ENCODE results near the gene RNF126.
"Not testable (repeated sequence)": the region's sequence is repeated elsewhere in the genome, so short reads cannot be mapped to it uniquely, and the experiment has no call there.

The RNF126 gene

DNA sequence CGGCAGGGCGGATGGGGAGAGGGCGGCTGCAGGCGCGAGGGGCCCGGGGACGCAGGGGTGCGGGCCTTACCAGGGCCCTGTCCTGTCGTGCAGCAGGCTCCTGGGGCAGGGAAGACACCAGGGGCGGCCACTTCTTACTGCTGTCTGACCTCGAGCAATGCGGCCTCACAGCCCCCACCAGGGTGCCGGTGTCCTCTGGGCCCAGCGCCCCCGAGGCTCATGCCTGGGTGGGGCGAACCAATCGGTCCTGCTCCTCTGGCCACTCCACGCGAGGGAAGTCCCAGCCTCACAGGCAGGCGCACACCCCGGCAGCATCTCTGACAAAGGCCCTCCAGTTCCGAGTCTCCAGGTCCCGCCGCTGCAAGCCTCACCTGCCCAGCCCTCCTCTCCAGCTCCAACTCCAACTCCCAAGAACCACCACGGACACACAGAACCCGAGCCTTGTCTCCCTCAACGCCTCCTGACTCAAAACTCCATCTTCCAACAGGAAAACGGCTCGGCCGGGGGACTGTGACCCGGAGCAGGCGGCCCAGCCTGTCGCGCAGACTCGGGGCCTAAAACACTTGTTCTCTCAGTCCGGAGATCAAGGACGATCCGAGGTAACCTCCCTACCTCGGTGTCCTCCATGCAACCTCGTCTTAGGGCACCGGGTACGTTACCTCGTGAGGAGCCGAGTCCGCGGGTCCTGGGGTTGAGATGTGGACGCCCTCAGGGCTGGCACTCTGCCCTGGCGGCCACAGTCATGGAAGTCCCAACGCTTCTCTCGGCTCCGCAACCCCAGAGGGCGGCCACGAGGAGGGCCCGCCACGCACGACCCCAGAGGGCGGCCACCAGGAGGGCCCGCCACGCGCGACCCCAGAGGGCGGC lies 16.9 kb downstream of the RNF126 start:
- no peak for DNase-seq

DNA sequence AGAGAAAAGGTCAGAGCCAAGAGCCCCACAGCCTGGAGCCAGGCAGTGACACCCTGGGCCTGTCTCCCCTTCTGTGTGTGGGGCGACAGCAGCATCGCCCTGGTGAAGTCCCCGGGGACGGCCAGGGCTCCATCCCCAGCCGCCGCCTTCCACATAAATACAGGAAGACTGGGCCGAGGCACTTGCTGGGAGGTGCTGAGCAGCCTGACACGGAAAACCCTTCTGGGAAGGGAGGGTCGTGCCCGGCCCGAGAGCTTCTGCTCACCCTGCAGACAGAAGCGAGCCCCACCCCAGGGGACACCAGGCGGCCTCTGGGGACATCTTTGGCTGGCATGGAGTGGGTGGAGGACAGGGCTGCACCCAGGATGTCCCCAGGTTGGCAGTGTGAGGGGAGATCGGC lies 18.2 kb downstream of the RNF126 start:
- DNase-seq, result no peak

DNA sequence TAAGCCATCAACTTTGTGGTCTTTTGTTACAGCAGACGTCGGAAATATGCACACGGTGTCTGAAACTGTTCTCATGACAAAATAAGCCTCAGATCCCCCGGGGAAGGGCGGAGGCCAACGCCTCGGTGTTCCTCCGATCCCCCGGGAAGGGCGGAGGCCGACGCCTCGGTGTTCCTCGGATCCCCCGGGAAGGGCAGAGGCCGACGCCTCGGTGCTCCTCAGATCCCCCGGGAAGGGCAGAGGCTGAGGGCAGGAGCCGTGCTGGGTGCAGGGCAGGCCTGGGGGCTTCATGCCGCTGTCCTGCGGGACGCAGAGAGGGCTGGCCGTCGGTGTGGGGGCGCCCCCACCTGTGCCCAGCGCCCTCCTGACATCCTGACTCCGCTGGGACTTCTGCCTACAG lies 18.7 kb downstream of the RNF126 start:
- no peak for DNase-seq

DNA sequence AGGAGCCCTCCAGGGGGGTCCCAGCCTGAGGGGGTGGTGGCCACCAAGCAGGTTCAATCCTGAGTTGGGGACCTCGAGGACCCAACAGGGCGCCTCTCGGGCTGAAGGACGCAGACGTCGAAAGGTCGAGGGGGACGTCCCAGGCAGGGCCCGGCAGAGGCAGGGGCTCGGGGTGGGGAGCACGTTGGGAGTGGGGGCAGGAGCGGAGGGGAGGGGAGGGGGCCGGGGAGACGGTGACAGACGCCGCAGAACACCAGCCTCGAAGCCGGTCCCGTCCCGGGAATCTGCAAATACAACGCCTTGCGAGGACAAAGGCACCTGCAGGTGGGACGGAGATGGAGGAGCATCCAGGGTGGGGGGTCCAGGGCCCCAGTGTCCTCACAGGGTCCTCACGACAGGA lies 19.3 kb downstream of the RNF126 start:
- DNase-seq, result no peak

DNA sequence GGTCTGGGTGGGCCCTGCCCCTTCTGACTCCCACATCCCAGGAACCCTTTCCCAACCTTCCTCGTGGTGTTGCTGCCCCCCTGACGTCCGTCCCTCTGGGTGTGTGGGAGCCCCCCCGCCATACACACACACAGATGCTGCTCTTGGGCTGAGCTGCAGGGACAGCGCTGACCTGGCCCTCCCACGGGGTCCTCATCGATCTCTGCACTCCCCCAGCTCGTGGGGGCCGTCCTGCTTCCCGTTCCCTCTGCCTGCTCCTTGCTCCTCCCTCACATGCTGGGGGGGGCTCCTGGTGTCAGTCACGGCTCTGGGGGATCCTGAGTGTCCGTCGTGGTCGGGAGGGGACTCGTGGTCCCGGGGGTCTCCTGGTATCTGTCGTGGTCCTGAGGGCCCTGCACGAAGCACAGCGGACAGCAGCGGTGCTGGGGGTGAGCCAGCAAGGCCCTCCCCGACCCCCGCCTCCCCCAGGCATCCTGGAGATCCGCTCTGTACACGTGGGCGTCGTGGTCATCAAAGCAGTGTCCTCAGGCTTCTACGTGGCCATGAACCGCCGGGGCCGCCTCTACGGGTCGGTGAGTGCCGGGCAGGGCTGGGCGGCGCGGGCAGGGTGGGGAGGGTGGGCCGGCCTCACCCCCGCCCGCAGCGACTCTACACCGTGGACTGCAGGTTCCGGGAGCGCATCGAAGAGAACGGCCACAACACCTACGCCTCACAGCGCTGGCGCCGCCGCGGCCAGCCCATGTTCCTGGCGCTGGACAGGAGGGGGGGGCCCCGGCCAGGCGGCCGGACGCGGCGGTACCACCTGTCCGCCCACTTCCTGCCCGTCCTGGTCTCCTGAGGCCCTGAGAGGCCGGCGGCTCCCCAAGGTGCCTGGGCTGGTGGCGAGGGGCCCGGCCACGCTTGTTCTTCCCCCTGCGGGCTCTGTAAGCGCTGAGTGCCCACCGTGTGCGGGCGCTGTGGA lies 20.0 kb downstream of the RNF126 start:
- DNase-seq, result no peak

DNA sequence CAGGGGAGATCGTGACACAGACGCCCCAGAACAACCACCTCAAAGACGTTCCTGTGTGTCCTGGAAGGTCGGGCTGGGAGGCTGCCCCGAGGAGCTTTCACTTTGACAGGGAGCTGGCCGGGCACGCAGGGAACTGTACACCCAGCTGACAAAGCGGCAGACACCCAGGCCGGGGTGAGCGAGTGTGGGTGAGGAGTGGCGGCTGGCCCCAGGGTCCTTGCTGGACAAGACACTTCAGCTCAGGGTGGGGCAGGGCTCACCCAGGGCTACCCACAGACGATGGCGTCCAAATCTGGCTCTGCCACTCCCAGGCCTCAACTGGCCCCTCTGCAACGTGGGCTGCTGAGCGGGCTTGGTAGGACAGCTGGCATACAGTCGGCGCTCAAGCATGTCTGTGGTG lies 21.3 kb downstream of the RNF126 start:
- DNase-seq, result no peak

DNA sequence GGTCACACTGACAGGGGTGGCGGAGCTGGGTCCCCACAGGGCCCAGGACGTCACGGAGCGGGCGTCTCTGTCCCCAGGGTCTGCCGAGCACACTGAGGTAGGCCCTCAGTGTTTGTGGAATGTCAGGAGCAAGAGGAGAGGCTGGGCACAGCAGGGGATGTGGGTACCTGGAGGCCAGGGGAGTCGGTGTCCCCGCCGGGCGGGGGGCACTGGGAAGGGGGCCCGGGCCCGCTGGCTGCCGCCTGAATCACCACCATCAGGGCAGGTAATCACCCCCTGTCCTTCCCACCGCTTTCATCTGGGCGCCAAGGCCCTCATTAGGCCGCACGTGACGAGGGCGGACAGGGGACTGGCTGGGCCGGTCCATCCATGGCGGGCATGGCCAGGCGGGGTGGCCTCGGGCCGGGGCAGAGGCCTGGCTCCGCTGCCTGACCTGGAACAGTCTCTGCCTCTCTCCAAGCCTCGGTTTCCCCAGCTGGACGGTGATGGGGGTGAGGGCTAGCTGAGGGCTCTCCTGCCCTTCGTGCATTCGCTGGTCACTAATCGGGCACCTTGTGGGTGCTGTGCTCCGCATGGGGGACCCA lies 22.3 kb downstream of the RNF126 start:
- DNase-seq, result no peak

DNA sequence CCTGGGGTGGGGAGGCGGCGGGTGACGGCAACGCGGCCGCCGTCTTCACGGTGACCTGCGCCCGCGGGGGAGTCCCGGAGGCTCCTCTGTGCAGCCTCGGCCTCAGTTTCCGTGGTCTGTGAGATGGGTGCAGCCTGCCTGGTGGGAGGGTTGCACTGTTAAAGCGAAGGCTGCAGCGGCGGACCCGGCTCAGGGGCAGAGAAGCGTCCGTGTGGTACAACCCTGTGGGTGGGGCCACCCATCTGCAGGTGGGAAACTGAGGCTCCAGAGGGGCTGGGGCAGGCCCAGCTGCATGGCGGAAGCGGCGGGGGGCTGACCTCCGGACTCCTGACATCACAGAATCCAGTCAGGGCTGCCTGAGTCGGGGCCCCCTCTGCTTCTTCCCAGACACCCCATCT lies 22.9 kb downstream of the RNF126 start:
- DNase-seq, result no peak

DNA sequence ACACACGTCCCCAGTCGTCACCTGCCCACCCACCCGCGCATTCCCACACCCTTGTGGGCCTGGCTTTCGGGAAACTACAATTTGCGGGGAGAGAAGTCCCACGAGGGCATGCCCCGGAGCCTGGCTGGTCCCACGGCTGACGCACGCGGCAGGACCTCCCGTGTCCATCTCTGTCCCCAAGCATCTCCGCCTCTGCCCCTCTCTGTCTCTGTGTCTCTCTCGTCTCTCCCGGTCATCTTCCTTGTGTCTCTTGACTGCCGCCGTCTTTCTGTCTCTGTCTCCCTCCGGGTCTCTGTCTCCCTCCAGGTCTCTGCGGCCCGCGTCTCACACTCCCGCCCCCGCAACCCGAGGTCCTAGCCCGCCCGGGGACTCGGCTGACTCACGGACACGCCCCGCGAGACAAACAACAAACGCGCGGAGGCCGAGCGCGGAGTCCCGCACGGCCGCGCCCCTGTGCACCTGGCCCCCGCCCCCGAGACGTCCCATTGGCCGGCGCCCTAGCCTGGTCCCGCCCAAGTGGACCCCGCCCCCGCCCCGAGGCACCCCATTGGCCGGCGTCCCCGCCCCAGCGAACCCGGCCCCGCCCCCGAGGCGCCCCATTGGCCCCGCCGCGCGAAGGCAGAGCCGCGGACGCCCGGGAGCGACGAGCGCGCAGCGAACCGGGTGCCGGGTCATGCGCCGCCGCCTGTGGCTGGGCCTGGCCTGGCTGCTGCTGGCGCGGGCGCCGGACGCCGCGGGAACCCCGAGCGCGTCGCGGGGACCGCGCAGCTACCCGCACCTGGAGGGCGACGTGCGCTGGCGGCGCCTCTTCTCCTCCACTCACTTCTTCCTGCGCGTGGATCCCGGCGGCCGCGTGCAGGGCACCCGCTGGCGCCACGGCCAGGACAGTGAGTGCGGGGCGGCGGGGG lies 23.5 kb downstream of the RNF126 start, which contains the start of gene FGF22:
FGF22 (plus strand) TSS at position 627 of the 908 bp plus-strand sequence; CDS start at position 674, 47 bp downstream.
- DNase-seq, result peak; percentile 94

DNA sequence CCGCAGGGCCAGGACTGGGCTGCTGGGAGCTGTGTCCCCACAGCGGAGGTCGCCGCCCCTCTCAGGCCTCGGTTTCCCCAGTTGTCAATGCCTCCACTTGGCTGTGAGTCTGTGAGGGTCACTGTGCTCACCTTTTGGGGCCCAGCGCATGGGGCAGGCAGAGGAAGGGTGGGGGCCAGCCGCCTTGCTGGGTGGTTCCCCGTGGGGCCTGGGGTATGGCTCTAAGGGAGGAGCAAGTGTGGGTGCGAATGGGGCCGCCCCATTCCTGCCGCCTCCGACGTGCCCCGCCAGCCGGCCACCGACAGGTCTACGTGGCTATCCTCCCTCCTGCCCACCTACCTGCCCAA lies 24.1 kb downstream of the RNF126 start:
- DNase-seq, result no peak

DNA sequence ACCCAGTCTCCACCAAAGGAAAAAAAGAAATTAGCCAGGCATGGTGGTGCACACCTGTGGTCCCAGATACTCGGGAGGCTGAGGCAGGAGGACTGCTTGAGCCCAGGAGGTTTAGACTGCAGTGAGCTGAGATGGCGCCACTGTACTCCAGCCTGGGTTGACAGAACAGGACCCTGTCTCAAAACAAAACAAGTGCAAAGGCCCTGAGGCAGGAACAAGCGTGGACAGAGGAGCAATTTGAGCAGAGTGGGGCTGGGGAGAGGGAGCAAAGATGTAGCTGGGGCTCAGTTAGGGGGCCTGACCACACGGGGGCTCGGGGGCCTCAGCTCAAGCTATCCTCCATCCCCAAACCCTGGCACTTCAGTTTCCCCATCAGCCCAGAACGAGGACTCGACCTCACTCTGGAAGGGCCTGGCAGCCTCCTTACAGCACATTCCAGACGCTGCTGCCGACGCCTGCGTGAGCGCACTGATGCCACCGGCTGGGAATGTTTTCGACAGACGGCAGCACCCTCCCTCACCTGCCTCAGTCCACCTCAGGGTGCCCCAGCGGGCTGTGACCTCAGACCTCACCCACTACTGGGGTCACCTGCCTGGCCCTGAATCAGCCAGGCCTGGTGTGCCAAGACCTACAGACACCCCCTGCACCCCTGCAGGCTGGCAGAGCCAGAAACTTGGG lies 27.9 kb downstream of the RNF126 start:
- no peak for DNase-seq

DNA sequence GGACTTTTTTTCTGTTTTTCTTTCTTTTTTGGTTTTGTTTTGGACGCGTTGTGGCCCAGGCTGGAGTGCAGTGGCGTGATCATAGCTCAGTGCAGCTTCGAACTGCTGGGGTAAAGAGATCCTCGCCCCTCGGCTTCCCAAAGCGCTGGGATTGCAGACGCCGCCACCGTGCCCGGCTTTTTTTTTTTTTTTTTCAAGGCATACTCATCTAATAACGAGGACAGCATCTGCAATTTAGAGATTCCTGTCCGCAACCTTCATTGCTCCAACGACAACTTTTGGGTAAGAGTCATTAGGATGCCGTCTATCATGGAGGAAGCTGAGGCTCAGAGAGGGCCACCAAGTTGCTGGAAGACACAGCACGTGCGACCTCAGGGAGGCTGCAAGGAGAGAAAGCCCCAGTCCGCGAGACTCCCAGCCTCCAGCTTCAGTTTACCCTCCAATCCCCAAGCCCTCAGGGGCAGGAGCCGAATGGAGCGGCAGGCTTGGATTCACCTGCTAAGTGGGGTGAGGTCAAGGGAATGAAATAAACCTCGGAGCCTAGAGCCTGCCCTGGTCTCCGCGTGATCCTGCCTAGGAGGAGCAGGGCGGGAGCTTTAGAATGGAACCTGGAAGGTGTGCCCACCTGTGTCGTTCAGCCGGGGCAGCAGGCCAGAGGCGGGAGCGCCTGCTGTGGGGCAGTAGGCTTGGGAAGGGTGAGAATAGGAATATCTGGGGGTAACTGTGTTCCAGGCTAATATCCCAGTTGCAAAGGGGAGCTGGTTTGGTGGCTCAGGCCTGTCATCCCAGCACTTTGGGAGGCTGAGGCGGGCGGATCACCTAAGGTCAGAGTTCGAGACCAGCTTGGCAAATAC lies 29.0 kb downstream of the RNF126 start:
- DNase-seq, result no peak

DNA sequence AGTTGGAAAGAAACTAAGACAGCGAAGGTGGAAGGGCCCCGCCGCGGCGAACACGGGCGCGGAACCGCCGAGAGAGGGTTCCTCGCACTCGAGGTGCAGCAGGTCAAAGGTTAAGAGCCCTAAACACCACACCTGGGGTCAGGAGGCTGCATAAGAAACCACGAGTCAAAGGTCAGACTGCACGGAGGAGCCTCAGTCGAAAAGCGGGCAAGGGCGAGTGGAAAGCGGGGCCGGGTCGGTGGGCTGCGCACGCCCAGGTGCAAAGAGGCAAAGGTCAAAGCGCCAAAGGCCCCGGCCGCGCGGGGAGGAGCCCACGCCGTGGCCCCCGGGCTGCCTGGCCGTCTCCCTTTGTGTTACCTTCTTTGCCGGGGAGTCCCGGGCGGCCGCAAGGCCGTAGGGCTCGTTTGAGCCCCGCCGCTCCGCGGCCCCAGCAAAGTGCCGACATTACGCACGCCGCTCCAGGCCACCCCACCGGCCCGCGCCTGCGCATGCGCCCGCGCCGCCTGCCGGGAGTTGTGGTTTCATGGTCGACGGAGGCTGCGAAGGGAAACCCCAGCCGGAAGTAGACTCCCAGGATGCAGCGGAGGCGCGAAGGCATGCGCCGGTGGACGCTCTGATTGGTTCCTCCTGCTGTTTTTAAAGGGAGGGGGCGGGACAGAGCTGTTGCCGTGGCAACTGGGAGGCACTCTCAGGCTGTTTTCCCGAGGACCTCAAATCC lies 29.8 kb downstream of the RNF126 start, which contains the start of gene POLRMT:
POLRMT (minus strand) TSS at position 470 of the 718 bp plus-strand sequence; CDS start at position 445, 25 bp downstream.
- peak; percentile 98 for DNase-seq

DNA sequence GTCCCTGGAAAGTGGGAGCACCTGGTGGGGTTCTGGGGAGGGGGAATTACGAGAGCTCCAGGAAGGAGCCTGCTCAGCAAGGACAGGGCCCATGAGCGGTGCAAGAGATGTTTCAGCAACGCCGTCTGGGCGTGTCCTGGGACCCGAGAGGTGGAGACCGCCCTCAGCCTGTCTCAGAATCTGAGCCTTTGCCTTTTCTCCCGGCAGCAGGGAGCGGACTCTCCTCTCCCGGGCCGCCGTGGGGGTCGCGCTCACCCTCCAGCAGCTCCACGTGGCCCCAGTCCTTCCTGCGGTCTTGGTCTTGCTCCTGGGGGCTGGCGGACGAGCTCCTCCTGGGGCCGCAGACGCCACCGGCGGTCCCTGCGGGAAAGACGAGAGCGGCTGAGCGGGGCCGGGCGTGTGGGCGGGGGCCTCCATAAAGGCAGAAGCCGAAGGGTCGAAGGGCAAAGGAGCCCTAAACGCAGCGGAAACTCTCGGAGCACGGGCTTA lies 30.4 kb downstream of the RNF126 start:
- no peak for DNase-seq

DNA sequence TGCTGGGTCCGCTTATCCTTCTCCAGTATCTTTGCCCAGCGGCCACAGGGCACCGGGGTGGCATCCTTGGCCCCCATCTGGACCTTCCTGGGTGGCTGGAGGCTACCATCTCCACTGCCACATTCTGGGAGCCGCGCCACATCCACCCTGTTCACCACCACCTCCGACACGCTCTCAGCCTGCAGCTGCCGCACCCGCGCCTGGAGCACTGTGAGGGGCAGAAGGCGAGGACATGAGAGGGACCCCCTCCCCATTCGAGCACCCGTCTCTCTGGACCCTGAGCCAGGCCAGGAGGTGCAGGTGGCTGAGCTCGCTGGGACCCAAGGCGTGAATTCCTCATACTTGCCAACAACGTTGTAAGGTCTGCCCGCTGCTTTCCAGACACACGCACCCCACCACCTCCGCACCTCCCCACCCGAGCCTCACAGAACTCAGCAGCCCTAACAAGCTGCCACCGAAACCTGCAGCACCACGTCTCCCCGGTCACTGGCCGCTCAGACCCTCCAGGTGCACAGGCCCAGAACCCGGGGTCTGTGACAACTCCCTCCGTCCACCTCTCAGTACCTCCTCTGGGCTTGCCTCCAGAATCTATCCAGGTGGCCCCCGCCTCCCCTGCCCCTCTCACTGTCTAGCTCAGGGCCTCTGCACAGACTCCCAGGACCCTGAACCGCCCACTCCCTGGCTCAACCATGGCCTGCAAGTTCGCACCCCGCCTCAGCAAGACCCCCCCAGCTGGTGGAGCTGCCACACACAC lies 32.9 kb downstream of the RNF126 start:
- DNase-seq, result no peak

DNA sequence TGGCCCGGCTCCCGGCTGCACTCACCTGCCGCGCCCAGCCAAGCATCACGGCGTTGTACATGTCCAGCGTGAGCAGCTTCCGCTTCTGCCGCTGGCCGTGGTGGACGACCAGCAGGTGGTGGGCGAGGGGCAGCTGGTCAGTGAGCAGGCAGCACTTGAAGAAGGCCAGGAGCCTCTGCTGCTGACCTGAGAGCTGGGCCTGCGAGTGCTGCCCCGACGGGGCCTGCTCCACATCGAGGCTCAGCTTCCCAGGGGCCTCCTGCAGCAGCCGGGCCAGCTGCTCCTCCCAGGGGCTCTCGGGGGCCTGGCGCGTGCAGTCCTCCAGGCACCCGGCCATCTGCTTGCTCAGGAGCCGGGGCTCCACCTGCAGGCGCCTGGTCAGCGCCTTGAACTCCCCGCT lies 33.5 kb downstream of the RNF126 start:
- not testable (repeated sequence) for DNase-seq

DNA sequence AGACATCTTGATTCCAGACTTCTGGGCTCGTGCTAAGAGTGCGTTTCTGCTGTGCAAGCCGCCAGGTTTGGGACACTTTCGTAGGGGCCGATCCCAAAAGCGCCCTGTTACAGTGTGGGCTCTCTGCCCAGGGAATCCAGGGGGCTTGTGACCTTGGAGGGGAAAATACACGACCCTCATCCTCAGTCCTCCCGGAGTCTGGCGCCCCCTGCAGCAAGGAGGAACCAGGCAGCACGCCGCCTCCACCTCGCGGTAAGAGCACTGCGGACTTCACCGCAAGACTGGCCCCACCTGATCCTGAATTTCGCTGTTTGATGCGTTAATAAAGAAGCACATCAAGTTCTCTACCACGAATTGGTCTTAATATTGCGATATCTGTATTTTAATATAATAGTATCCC lies 34.8 kb downstream of the RNF126 start:
- no peak for DNase-seq

DNA sequence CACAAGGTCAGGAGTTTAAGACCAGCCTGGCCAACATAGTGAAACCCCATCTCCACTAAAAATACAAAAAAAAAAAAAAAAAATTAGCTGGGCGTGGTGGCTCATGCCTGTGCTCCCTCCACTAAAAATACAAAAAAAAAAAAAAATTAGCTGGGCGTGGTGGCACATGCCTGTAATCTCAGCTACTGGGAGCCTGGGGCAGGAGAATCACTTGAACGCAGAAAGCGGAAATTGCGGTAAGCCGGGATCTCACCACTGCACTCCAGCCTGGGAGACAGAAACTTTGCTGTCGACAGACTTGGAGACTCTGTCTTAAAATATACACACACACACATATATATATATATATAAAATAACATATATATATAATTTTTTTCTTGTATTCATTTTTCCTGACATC lies 36.4 kb downstream of the RNF126 start:
- not testable (repeated sequence) for DNase-seq

DNA sequence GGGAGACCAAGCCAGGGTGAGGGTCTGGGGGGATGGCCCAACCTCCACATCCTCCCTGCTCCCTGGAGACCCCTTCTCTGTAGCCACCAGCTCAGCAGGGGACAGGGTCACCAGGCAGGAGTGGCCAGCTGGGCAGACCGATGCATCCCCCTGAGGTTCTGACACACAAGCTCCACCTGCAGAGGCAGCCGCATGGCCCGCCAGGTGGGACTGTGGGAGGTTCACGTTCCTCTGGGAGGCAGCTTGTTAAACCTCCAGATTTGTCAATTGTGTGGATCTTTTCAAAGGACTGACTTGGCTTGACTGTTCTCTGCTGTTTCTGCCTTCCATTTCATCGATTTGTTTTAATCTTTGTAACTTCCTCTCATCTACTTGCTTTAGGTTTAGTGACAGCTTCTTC lies 37.8 kb downstream of the RNF126 start:
- DNase-seq, result no peak

Measured in CD4-positive, alpha-beta T cell treated with Interleukin-4 for 4 hours (primary cell).